ENCODE measurements around the gene ANKIB1. TPM values are rescaled to one million over a fixed set of nuclear protein-coding genes. Genes with fewer than 3 reads are reported as not detected.

Gene ANKIB1
- total and polyA plus RNA-seq, 9 of the 15 experiments (the other 6 are each of a cell fraction or from before 2014, with no cell fraction given) = 5.9 to 25.2 (median 16.1) TPM

GRCh38 chr7:92245487-92246359 is at the start of gene ANKIB1, which contains the start of gene KRIT1 (continued):
- TF ChIP-seq, protein P1, sequence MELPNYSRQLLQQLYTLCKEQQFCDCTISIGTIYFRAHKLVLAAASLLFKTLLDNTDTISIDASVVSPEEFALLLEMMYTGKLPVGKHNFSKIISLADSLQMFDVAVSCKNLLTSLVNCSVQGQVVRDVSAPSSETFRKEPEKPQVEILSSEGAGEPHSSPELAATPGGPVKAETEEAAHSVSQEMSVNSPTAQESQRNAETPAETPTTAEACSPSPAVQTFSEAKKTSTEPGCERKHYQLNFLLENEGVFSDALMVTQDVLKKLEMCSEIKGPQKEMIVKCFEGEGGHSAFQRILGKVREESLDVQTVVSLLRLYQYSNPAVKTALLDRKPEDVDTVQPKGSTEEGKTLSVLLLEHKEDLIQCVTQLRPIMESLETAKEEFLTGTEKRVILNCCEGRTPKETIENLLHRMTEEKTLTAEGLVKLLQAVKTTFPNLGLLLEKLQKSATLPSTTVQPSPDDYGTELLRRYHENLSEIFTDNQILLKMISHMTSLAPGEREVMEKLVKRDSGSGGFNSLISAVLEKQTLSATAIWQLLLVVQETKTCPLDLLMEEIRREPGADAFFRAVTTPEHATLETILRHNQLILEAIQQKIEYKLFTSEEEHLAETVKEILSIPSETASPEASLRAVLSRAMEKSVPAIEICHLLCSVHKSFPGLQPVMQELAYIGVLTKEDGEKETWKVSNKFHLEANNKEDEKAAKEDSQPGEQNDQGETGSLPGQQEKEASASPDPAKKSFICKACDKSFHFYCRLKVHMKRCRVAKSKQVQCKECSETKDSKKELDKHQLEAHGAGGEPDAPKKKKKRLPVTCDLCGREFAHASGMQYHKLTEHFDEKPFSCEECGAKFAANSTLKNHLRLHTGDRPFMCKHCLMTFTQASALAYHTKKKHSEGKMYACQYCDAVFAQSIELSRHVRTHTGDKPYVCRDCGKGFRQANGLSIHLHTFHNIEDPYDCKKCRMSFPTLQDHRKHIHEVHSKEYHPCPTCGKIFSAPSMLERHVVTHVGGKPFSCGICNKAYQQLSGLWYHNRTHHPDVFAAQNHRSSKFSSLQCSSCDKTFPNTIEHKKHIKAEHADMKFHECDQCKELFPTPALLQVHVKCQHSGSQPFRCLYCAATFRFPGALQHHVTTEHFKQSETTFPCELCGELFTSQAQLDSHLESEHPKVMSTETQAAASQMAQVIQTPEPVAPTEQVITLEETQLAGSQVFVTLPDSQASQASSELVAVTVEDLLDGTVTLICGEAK (IDR thresholded peaks at IDR 0.05) = peak; percentile 98
- TF ChIP-seq, protein P1 (CRISPR knock-in tag; IDR thresholded peaks at IDR 0.05) = no peak
- TF ChIP-seq HNRNPLL (IDR thresholded peaks at IDR 0.05; ENCODE audit: low read depth, low read length, poor library complexity, severe bottlenecking) = peak; percentile 62
- TF ChIP-seq, protein P2, sequence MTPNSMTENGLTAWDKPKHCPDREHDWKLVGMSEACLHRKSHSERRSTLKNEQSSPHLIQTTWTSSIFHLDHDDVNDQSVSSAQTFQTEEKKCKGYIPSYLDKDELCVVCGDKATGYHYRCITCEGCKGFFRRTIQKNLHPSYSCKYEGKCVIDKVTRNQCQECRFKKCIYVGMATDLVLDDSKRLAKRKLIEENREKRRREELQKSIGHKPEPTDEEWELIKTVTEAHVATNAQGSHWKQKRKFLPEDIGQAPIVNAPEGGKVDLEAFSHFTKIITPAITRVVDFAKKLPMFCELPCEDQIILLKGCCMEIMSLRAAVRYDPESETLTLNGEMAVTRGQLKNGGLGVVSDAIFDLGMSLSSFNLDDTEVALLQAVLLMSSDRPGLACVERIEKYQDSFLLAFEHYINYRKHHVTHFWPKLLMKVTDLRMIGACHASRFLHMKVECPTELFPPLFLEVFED (CRISPR knock-in tag; conservative IDR thresholded peaks at IDR 0.05) = 0 out of 2 replicates have a peak, but pooled peaks have one; percentile 68
- peak; percentile 62; the same call in 1 of the 2 replicates for TF ChIP-seq ZNF766 (CRISPR knock-in tag; conservative IDR thresholded peaks at IDR 0.05)
- peak; percentile 68; the same call in 1 of the 2 replicates for TF ChIP-seq POLR2H (tag; IDR thresholded peaks at IDR 0.05; ENCODE audit: low read depth)
- TF ChIP-seq FOXO4 (CRISPR knock-in tag; IDR thresholded peaks at IDR 0.05) = no peak
- TF ChIP-seq SAP30 (IDR thresholded peaks at IDR 0.05; ENCODE audit: borderline replicate concordance, insufficient read depth, low read depth, low read length, poor library complexity, severe bottlenecking) = peak; percentile 59
- peak; percentile 39; the same call in 1 of the 2 replicates for TF ChIP-seq NR1H2 (CRISPR knock-in tag; IDR thresholded peaks at IDR 0.05)
- no peak for TF ChIP-seq MTA3 (IDR thresholded peaks at IDR 0.05; ENCODE audit: borderline replicate concordance)
- TF ChIP-seq, protein P3, sequence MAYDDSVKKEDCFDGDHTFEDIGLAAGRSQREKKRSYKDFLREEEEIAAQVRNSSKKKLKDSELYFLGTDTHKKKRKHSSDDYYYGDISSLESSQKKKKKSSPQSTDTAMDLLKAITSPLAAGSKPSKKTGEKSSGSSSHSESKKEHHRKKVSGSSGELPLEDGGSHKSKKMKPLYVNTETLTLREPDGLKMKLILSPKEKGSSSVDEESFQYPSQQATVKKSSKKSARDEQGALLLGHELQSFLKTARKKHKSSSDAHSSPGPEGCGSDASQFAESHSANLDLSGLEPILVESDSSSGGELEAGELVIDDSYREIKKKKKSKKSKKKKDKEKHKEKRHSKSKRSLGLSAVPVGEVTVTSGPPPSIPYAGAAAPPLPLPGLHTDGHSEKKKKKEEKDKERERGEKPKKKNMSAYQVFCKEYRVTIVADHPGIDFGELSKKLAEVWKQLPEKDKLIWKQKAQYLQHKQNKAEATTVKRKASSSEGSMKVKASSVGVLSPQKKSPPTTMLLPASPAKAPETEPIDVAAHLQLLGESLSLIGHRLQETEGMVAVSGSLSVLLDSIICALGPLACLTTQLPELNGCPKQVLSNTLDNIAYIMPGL (CRISPR knock-in tag; IDR thresholded peaks at IDR 0.05) = peak; percentile 90
- TF ChIP-seq ZNF668 (CRISPR knock-in tag; IDR thresholded peaks at IDR 0.05) = no peak

Data from K562 (cell line).